Suppressor macrophage treated with lipopolysaccharide for 4 hours (primary cell): ENCODE results near the gene ITGAD.
"Not testable (repeated sequence)": the region's sequence is repeated elsewhere in the genome, so short reads cannot be mapped to it uniquely, and the experiment has no call there.

Experiments
- DNase-seq: peaks from one replicate; pipeline ENCODE4 v3.0.0-alpha.2; 2020

Gene ITGAD

GRCh38 chr16:31404353-31405064, 11.4 kb downstream of the ITGAD start:
- DNase-seq: no peak

GRCh38 chr16:31407406-31407805, 14.3 kb downstream of the ITGAD start:
- DNase-seq: no peak

GRCh38 chr16:31409433-31409832, 16.3 kb downstream of the ITGAD start:
- DNase-seq: no peak

- no peak for DNase-seq
These were observed 16.9 kb downstream of the ITGAD start for GRCh38 chr16:31410082-31410481.

GRCh38 chr16:31411024-31411844, 18.1 kb downstream of the ITGAD start:
- DNase-seq: no peak

GRCh38 chr16:31412750-31413149, 19.6 kb downstream of the ITGAD start:
- DNase-seq: no peak

- DNase-seq: peak; percentile 23
These were observed 20.2 kb downstream of the ITGAD start for GRCh38 chr16:31413381-31413780.

- no peak for DNase-seq
These were observed 20.8 kb downstream of the ITGAD start for GRCh38 chr16:31413943-31414342.

GRCh38 chr16:31414706-31415105, 21.6 kb downstream of the ITGAD start:
- DNase-seq: no peak

GRCh38 chr16:31416371-31416770, 23.2 kb downstream of the ITGAD start:
- DNase-seq: no peak

GRCh38 chr16:31417036-31417435, 23.9 kb downstream of the ITGAD start:
- DNase-seq: not testable (repeated sequence)

GRCh38 chr16:31417916-31418315, 24.8 kb downstream of the ITGAD start:
- no peak for DNase-seq

- no peak for DNase-seq
These were observed 26.9 kb downstream of the ITGAD start for GRCh38 chr16:31420037-31420436.

GRCh38 chr16:31421587-31421986, 28.5 kb downstream of the ITGAD start:
- DNase-seq: no peak

- no peak for DNase-seq
These were observed 30.1 kb downstream of the ITGAD start for GRCh38 chr16:31423241-31423640.

- no peak for DNase-seq
These were observed 30.7 kb downstream of the ITGAD start for GRCh38 chr16:31423801-31424200.

GRCh38 chr16:31427441-31428278, 34.5 kb downstream of the ITGAD start:
- DNase-seq: peak; percentile 68

- no peak for DNase-seq
These were observed 35.1 kb downstream of the ITGAD start, which contains the start of gene COX6A2 for GRCh38 chr16:31428279-31428597. Gene COX6A2 (minus strand): TSS chr16:31428360. CDS start chr16:31428325, 35 bp downstream.

- no peak for DNase-seq
These were observed 35.6 kb downstream of the ITGAD start for GRCh38 chr16:31428638-31429247.

- no peak for DNase-seq
These were observed 36.2 kb downstream of the ITGAD start for GRCh38 chr16:31429314-31429713.

GRCh38 chr16:31429796-31430195, 36.7 kb downstream of the ITGAD start:
- no peak for DNase-seq

- DNase-seq: no peak
These were observed 37.4 kb downstream of the ITGAD start for GRCh38 chr16:31430380-31431052.
